Stimulated activated memory B cell treated with anti-CD40 and anti-IgM and Interleukin-4, amounts not matched to agents 10 μg/mL and 1 μg/mL and 100 μg/mL, for 72 hours (primary cell): Measurements from ENCODE around the gene MAP3K14.
"Not testable (repeated sequence)": the region's sequence is repeated elsewhere in the genome, so short reads cannot be mapped to it uniquely, and the experiment has no call there.

Source experiments
- ATAC-seq: fragments of 150-1000 bp; cut with Tn5 transposase; 2 replicates; pipeline ENCODE4 v1.10.0; 2021
- H3K27ac Mint-ChIP-seq: one replicate; pipeline ENCODE4 v1.8.0; 2022; ENCODE audit warnings: mild to moderate bottlenecking, mixed read lengths
- H3K27me3 Mint-ChIP-seq: one replicate; pipeline ENCODE4 v1.8.0; 2022; ENCODE audit warnings: mixed read lengths
- H3K36me3 Mint-ChIP-seq: one replicate; pipeline ENCODE4 v1.8.0; 2022; ENCODE audit warnings: mixed read lengths
- H3K4me1 Mint-ChIP-seq: one replicate; pipeline ENCODE4 v1.8.0; 2022; ENCODE audit warnings: mixed read lengths
- H3K4me3 Mint-ChIP-seq: one replicate; pipeline ENCODE4 v1.8.0; 2022; ENCODE audit warnings: mild to moderate bottlenecking, moderate library complexity, mixed read lengths
- H3K9me3 Mint-ChIP-seq: one replicate; pipeline ENCODE4 v1.8.0; 2022; ENCODE audit warnings: mixed read lengths

The MAP3K14 gene

DNA sequence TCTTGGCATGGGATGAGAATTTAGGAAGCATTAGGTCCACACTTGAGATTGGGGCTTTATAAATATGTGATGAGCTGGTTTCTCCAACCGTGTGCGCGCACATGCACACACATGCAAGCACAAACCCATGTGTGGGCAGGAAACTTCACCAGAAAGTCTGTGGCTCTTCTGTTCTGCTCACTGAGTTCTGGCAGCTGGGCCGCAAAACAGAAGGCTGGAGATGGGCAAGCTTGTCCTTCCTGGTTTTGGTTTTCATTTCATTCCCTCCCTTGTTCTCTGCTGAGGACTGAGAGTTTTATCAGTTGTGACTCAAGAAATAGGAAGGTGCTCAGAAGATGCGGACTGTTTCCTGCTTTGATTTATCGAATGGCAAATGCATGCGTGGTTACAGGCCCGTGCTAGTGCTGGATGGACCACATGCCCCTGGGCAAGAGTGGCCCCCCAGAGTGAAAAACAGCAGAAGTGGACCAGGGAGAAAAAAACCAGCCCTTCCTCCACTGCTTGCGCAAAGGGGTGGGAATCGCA is 14.1 kb downstream of the MAP3K14 start:
- no peaks in the 10 kb centered on the region for H3K9me3 Mint-ChIP-seq
- H3K36me3 Mint-ChIP-seq, result peaks cover 49% of the 10 kb centered on the region

DNA sequence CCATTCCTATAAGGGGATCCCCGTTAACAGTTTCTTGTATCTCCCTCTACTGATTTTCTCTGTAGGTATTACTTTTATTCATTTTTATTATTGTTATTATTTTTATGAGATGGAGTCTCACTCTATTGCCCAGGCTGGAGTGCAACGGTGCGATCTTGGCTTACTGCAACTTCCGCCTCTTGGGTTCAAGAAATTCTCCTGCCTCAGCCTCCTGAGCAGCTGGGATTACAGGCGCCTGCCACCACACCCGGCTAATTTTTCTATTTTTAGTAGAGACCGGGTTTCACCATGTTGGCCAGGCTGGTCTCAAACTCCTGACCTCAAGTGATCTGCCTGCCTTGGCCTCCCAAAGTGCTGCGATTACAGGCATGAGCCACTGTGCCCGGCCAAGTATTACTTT is 14.6 kb downstream of the MAP3K14 start:
- ATAC-seq, H3K9me3 Mint-ChIP-seq, H3K27me3 Mint-ChIP-seq: not testable (repeated sequence)
- Mint-ChIP-seq H3K4me1 (peaks cover 86% of the 10 kb centered on the region), H3K27ac (peak overlapping the region; percentile 83), H3K4me3 (peak overlapping the region; percentile 75), H3K36me3 (peaks cover 49% of the 10 kb centered on the region)

More for the DNA sequence above, 14.1 kb downstream of the MAP3K14 start:
- no peaks in the 10 kb centered on the region for H3K27me3 Mint-ChIP-seq
- peak overlapping the region; percentile 83 for H3K27ac Mint-ChIP-seq
- H3K4me3 Mint-ChIP-seq, result peak overlapping the region; percentile 75
- ATAC-seq, result peak; percentile 81
- H3K4me1 Mint-ChIP-seq, result peaks cover 86% of the 10 kb centered on the region

DNA sequence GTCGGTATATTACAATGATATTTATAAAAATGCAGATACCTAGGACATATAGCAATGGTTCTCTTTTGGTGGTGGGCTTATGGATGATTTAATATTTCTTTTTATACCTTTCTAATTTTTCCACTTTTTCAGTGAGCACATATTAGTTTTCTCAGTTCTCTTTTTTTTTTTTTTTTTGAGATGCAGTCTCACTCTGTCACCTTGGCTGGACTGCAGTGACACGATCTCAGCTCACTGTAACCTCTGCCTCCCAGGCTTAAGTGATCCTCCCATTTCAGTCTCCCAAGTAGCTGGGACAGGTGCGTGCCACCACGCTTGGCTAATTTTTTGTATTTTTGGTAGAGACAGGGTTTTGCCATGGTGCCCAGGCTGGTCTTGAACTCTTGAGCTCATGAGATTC is 15.1 kb downstream of the MAP3K14 start:
- H3K27ac Mint-ChIP-seq, result peak overlapping the region; percentile 83
- no peaks in the 10 kb centered on the region for H3K27me3 Mint-ChIP-seq
- no peaks in the 10 kb centered on the region for H3K9me3 Mint-ChIP-seq
- peaks cover 90% of the 10 kb centered on the region for H3K4me1 Mint-ChIP-seq
- H3K4me3 Mint-ChIP-seq, result peak overlapping the region; percentile 15
- peaks cover 51% of the 10 kb centered on the region for H3K36me3 Mint-ChIP-seq
- ATAC-seq, result peak; percentile 63

DNA sequence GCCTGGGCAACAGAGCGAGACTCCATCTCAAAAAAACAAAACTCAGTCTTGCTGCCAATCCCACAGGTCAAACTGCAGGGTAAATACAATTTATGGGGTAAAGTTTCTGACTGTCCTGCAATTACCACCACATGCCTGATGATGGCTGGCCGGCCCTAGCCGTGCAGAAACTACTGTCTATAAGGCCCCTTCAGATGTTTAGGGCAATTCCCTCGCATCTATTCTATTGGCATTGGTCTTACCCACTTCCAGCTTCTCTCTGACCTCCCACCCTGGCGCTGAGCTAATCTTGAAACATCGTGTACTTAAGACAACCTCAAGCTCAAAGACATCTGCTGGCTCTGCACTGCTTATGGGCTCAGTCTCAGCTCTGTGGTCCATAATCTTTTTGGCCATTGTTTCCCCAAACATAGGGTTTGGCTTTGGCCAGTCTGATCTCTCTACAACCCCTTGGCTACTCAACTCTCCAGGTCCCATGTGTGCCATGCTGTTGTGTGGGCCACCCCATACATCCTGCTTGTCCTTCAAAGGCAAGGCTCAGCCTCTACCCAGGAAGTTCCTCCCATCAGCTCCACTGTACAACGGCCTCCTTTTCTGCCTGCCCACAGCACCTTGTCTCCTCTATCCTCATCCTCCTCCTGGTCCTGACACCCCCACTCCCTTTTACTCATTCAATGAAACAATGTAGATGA is 16.6 kb downstream of the MAP3K14 start:
- no peak for ATAC-seq
- H3K4me3 Mint-ChIP-seq, result peak overlapping the region; percentile 53
- no peaks in the 10 kb centered on the region for H3K9me3 Mint-ChIP-seq

DNA sequence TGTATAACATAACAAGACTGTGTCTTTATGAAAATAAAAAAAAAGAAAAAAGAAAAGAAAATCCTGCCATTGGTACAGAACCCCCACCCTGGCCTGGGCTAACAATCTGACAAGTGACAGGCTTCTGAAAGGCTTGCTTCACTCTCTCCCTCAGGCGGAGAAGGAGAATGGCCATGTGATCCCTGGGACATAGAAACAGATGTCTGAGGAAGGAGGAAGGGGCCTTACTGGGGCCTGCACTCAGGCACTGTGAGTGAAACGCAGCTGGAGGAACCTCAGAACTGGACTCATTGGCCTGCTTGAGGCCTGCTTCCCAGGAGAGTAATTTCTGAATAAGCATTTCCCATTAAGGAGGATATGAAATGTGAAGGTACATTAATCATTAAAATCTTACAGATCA is 17.5 kb downstream of the MAP3K14 start:
- H3K4me1 Mint-ChIP-seq, result peaks cover 95% of the 10 kb centered on the region
- peaks cover 62% of the 10 kb centered on the region for H3K36me3 Mint-ChIP-seq
- peak overlapping the region; percentile 47 for H3K4me3 Mint-ChIP-seq
- peak overlapping the region; percentile 83 for H3K27ac Mint-ChIP-seq
- no peaks in the 10 kb centered on the region for H3K9me3 Mint-ChIP-seq
- no peak for ATAC-seq
- H3K27me3 Mint-ChIP-seq, result no peaks in the 10 kb centered on the region

More for the DNA sequence above, 16.6 kb downstream of the MAP3K14 start:
- peaks cover 64% of the 10 kb centered on the region for H3K36me3 Mint-ChIP-seq
- H3K27me3 Mint-ChIP-seq, result no peaks in the 10 kb centered on the region
- H3K4me1 Mint-ChIP-seq, result peaks cover 92% of the 10 kb centered on the region
- peak overlapping the region; percentile 83 for H3K27ac Mint-ChIP-seq

DNA sequence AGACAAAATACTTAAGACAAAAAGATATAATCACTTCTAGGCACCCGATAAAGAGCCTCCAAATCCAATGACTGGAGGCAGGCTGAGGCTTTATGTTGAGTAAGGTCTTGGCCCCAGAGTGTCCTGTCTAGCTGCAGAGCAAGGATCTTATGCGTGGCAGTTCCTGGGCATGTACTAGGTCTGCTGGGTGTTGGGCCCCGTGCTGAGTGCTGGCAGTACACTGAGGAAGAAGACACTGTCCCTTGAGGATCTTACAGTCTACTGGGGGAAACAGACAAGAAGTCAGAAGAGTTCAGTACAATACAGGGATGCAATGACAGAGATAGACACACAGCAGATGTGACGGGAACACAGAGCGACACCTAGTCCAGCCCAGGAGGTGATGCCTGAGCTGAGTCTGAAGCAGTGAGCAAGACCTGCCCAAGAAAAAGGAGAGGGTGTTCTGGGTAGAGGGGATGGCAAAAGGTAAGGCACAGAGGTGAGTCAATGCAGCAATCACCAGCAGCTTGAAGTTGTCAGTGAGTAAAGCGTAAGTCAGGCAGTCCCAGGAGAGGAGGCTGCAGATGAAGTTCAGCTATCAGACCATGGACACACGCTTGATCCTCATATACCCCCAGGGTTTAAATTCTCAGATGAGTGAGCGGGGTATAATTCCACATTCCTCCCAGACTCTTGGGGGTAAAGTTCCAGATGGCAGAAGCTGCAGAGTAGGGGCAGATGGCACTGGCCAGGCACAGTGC is 18.1 kb downstream of the MAP3K14 start:
- peak; percentile 1 for ATAC-seq
- H3K27ac Mint-ChIP-seq, result peak overlapping the region; percentile 83
- peak overlapping the region; percentile 51 for H3K4me3 Mint-ChIP-seq
- H3K9me3 Mint-ChIP-seq, result no peaks in the 10 kb centered on the region
- H3K4me1 Mint-ChIP-seq, result peaks cover 96% of the 10 kb centered on the region
- H3K27me3 Mint-ChIP-seq, result no peaks in the 10 kb centered on the region
- peaks cover 63% of the 10 kb centered on the region for H3K36me3 Mint-ChIP-seq

DNA sequence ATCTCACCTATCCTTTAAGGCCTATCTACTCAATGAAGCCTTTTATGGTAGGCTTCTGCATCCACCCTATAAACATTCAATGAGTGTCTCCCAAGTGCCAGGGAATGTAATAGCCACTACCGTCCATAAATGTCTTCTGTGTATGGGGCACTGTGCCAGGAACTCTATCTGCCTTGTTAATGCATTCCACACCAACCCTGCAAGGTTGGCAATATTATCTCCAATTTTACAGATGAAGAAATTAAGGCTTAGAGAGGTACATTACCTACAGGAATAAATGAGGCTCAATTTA is 20.0 kb downstream of the MAP3K14 start:
- ATAC-seq, result no peak
- H3K27me3 Mint-ChIP-seq, result no peaks in the 10 kb centered on the region
- peaks cover 98% of the 10 kb centered on the region for H3K4me1 Mint-ChIP-seq
- no peaks in the 10 kb centered on the region for H3K9me3 Mint-ChIP-seq
- H3K4me3 Mint-ChIP-seq, result peak overlapping the region; percentile 26
- peak overlapping the region; percentile 83 for H3K27ac Mint-ChIP-seq
- H3K36me3 Mint-ChIP-seq, result peaks cover 71% of the 10 kb centered on the region

DNA sequence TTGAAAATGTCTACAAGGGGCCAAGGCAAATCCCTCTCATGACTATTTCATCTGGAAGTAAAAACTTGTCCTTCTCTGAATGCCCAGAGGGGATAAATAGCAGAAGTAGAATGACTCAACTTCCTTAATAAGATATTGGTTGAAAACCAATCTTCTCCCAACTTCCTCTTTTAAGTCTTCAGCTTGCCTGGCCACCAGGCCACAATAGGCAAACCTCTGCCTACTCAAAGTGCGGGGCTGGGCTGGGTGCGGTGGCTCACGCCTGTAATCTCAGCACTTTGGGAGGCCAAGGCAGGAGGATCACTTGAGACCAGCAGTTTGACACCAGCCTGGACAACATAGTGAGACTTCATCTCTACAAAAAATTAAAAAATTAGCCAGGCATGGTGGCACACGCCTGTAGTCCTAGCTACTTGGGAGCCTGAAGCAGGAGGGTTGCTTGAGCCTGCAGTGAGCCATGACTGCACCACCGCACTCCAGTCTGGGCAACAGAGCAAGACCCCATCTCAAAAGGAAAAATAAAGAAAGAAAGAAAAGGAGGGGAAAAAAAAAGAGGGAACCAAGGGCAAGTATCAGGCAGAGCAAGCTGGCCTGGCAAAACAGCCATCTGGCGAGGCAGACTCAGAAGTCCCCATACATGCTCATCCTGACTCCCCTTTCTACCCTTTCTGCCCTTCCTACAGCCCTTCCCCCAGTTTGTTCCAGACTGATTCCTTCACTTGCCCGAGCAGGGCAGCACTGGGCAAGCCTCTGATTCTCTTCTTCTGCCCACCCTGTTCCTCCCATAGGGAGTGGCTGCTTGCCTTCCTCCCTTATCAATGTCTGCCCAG is 20.6 kb downstream of the MAP3K14 start:
- peak overlapping the region; percentile 26 for H3K4me3 Mint-ChIP-seq
- H3K36me3 Mint-ChIP-seq, result peaks cover 72% of the 10 kb centered on the region
- ATAC-seq, result peak; percentile 87
- H3K4me1 Mint-ChIP-seq, result peaks cover 98% of the 10 kb centered on the region
- H3K9me3 Mint-ChIP-seq, result no peaks in the 10 kb centered on the region
- H3K27ac Mint-ChIP-seq, result peak overlapping the region; percentile 83
- H3K27me3 Mint-ChIP-seq, result no peaks in the 10 kb centered on the region

DNA sequence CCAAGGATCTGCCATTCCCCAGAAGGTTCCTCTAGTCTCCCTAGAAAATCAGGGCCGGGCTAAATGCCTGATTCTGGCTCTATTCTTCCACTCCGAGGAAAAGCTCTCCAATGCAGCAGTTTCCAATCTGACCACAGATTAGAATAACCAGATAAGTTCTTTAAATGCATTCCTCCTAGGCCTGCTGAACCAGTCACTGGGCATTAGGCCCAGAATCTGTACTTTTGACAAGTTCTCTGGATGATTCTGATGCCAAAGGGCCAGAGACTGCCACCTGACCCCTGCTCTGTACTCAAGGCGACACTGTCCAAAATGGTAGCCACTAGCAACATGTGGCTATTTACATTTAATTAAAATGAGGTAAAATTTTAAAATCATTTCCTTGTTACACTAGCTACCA is 22.3 kb downstream of the MAP3K14 start:
- Mint-ChIP-seq H3K4me3 (no peak overlapping the region), H3K9me3 (no peaks in the 10 kb centered on the region), H3K36me3 (peaks cover 80% of the 10 kb centered on the region), H3K27me3 (no peaks in the 10 kb centered on the region), H3K27ac (peak overlapping the region; percentile 75), H3K4me1 (peaks cover 98% of the 10 kb centered on the region)
- no peak for ATAC-seq

DNA sequence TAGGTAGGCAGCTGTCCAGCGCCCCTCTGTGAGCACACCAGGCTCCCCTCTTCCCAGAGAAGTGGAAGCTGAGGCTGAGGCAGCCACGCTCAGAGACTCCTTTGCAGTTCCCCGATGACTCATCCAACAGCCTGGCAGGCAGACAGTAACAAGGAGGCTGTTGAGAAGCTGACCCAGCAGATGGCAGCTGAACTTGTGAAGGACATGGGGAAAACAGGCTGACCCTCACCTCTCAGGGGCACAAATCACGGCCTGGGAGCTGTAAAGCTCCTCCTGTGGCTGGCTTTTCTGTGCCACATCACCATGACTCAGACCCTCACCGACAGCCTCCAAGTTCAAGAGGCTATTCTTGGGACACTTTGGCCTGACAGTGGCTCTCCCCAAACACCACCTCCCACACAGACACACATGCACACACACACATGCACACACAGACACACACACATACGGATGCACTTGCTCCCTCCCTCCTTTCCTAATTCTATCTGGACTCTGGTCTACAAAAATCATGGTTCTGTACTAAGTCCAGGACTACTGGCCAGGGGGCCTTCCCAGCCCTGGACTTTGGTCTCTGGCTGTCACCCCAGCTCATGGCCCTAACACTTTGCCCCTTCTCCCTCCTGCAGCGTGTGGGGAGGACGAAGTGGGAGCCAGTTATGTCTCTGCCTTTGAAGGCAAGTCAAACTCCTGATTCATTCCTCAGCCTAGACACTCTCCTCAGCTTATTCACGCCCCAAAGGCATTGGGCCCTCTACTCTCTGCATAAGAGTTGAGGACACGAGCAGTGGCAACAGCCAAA is 23.2 kb downstream of the MAP3K14 start:
- no peaks in the 10 kb centered on the region for H3K27me3 Mint-ChIP-seq
- no peaks in the 10 kb centered on the region for H3K9me3 Mint-ChIP-seq
- peak overlapping the region; percentile 44 for H3K4me3 Mint-ChIP-seq
- peaks cover 81% of the 10 kb centered on the region for H3K36me3 Mint-ChIP-seq
- ATAC-seq, result peak; percentile 51
- H3K4me1 Mint-ChIP-seq, result peaks cover 98% of the 10 kb centered on the region
- H3K27ac Mint-ChIP-seq, result peak overlapping the region; percentile 75

DNA sequence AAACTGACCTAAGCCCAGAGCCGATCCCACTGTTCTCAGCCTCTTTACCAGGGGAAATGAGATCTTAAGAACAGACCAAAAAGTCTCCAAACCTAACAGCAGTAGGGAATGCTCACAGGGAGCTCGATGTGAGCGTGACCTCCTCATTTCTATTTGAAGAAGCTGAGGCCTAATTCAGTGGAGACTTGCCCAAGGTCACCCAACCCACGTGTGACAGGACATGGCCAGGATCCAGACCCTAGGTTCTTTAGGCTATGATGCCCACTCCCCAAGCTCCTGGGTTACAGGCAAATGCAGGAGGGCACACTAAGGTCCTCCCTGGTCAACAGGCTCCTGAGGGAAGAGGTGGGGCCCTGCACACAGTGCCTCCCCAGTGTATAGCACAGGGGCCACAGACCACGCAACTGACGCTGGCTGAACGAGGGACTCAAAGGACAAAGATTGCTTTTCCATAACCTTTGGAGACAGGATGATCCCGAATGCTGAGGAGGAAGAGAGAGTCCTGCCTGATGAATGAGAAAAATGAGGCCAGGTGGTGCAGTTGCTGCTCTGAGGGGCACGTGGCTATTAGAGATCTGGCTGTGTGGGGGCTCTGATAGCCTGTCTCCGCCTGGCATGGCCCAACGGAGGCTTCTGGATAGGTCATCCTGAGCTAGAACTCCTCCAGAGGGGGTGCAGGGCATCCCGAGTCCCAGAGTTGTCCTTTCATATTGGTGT is 24.0 kb downstream of the MAP3K14 start:
- peak overlapping the region; percentile 75 for H3K27ac Mint-ChIP-seq
- H3K4me1 Mint-ChIP-seq, result peaks cover 90% of the 10 kb centered on the region
- ATAC-seq, result no peak
- no peaks in the 10 kb centered on the region for H3K9me3 Mint-ChIP-seq
- no peaks in the 10 kb centered on the region for H3K27me3 Mint-ChIP-seq
- H3K4me3 Mint-ChIP-seq, result peak overlapping the region; percentile 60
- peaks cover 76% of the 10 kb centered on the region for H3K36me3 Mint-ChIP-seq

DNA sequence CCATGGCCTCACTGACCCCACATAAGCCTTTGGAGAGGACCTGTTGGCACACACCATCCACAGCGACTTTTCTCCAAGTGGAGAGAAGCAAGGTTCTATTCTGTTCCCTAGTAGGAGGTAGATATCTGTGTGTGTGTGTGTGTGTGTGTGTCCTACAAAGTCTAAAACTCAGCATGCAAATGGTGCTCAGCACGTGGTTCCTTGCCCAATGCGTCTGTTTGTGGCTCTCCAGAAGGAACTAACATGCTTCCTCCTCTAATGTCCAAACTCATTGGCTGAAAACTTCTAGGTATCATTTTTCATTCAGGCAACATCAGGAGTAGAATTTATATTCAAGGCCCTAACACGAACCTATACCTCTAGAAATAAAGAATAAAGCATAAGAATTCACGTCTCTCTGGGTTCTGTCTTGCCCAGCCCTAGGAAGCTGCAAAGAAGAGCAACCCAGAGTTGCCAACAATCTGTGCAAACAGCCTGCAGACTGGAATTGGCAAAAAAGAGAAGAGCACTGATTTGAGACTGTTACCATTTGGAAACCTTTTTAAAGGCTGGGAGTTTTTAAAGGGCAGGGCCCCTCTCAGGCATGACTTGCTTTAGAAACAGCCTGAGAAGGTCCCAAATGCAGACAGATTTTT is 25.5 kb downstream of the MAP3K14 start:
- peaks cover 75% of the 10 kb centered on the region for H3K4me1 Mint-ChIP-seq
- H3K36me3 Mint-ChIP-seq, result peaks cover 74% of the 10 kb centered on the region
- peak overlapping the region; percentile 75 for H3K27ac Mint-ChIP-seq
- H3K9me3 Mint-ChIP-seq, result no peaks in the 10 kb centered on the region
- H3K4me3 Mint-ChIP-seq, result peak overlapping the region; percentile 32
- no peaks in the 10 kb centered on the region for H3K27me3 Mint-ChIP-seq
- no peak for ATAC-seq

DNA sequence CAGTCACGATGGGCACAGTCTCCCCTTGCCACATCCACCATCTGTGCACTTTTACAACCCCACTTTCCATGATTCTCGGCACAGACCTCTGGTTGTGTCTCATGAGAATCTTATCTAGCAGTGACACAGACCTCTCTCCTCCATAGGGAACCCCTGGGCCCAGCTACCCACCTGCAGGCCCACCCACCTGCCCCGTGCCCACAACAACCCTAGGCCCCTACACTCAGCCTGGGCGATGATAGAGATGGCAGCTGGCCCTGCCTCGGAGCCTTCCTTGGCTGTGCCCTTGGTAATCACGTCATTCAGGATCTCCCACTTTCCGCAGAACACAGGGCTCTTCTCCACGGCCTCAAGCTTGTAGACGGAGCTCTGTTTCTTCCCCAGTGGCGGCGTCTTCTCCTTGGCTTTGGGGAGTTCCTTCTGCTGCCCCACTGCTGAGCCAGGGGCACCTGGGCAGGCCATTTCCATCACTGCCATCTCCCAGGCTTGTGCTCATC is 26.5 kb downstream of the MAP3K14 start:
- ATAC-seq, result no peak
- no peaks in the 10 kb centered on the region for H3K27me3 Mint-ChIP-seq
- H3K27ac Mint-ChIP-seq, result peak overlapping the region; percentile 75
- no peak overlapping the region for H3K4me3 Mint-ChIP-seq
- peaks cover 65% of the 10 kb centered on the region for H3K4me1 Mint-ChIP-seq
- H3K36me3 Mint-ChIP-seq, result peaks cover 71% of the 10 kb centered on the region
- H3K9me3 Mint-ChIP-seq, result no peaks in the 10 kb centered on the region
